Measurements from ENCODE around the gene NTF3.

Gene NTF3

GRCh38 chr12:5511256-5511643 lies 79.3 kb downstream of the NTF3 start:
- DNase-seq = no peak

GRCh38 chr12:5511644-5512600 lies 80.0 kb downstream of the NTF3 start:
- peak in 4 of 51 donors; percentile 3 to 19 (median 10) for DNase-seq

DNA sequence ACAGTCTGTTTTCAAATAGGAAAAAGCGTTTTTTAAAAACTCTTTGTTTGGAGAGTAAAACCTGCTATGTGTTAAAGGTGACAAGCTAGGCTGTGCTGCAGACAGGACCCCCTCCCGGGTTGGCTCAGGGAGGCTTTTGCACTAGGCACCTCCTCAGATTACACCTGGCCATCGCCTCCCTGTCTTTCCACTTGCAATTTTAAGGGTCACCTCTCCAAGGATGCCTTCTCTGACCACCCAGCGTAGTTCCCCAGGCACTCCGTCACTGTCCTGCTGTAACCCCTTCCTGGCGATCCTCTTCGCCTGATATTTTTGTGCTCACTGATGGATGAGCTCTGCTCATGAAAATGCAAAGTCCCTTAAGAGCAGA lies 80.7 kb downstream of the NTF3 start:
- no peak for DNase-seq

DNA sequence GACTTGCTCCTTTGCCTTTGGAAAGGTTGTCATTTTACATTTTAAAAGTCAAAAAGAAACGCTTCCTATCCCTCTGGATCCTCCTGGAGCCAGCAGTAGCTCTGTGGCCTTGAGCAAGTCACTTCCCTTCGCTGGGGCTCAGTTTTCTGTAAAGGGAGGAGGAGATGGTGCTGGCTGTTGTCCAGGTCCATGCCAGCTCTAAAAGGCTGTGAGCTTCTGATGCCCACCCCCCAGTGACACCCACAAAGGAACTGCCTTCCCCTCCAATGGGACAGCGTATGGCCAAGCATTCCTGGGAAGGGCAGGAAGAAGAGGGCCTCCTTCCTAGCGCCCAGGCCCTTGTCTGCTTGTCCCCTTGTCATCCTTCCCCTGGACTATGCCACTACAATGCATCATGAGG lies 81.5 kb downstream of the NTF3 start:
- no peak for DNase-seq

DNA sequence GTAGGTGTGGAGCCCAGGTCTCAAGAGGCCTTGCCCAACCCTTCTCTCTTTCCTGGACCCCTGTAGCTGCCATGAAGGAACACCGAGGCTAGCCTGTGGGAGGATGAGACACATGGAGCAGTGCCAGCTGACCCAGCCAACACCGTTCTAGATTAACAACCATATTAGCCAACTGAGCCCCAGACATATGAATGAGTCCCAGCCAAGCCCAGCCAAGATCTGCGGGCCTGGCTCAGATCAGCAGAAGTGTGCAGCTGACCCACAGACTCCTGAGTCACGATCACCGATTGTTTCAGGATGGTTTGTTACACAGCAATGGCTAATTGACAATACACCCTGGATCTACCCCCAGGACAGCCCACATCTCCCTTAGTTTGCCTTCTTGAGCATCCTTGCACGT lies 82.1 kb downstream of the NTF3 start:
- no peak for DNase-seq

- DNase-seq = no peak
Measured at GRCh38 chr12:5514545-5514944, 82.6 kb downstream of the NTF3 start.

- no peak for DNase-seq
Measured at GRCh38 chr12:5515458-5515857, 83.5 kb downstream of the NTF3 start.

DNA sequence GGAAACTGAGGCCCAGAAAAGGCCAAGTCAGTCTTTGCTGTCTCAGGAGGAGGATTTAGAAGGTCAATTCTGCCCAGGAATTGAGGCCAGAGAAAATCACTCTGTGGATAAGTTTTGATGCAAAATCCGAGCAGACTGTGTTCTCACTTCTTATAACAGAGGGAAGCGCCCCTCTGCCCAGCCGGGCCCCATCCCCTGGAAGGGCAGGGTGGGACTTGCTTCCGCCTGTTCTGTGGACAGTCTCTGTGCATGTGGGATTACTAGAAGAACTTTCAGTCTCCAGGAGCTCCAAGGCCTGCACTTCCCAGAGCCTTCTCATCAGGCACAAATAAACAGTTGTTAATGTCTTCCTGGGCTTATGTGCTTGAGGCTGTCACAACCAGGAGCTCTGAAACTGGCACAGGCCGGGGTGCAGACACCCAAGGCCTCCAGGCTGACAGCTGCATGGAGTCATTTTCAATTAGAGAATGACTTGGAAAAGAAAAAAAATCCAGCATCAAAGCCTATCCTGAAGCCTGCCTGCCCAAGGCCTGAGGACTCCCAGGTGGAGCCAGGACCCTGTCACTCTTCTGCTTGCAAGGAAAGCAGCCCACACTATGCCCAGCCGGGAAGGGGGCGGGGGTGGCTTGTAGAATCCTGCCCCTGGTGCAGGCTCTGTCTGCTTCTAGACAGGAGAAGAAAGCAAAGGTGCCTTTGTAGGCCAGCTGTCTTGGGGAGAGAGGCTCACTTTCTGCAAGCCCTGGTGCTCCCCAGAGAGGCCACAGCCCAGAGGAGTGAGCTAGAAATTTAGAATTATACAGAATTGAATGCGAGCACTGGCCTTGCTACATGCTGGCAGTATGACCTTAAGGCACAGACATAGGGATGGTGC lies 84.7 kb downstream of the NTF3 start:
- DNase-seq = no peak

DNA sequence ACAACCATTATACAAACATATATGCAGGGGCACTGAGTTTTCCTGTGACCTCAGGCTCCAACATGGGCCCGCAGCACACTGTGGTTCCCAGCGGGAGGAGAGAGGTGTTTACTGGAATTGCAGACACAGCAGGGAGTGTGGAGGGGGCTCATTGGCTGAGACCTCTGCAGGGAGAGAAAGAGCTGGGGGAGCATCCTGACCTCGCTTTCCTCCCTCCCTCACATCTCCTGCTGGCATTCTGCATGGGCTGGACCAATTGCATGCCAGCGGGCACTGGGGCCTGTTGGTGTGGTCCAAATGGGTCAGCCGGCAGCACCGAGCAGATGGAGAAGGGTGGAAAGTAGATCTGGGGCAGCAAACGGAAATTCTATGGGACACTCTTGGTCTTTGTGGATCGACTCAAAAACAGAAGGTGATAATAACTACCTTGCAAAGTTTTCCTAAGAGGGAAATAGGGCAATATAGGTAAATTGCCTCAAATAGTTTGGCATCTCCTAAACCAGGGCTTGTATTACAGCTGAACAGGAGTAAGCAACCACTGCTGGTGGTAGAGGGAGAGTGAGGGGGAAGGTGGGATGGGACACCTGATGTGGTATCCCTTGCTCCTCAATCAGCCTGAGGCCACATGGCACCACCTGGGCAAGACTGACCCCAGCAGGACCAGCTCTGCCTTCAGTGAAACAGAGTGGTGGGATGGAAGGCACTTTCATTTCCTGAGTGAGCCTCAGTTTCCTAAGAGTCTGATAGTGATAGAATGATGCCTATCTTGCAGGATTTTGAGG lies 86.9 kb downstream of the NTF3 start:
- no peak for DNase-seq

GRCh38 chr12:5520037-5520436 lies 88.1 kb downstream of the NTF3 start:
- no peak for DNase-seq

DNA sequence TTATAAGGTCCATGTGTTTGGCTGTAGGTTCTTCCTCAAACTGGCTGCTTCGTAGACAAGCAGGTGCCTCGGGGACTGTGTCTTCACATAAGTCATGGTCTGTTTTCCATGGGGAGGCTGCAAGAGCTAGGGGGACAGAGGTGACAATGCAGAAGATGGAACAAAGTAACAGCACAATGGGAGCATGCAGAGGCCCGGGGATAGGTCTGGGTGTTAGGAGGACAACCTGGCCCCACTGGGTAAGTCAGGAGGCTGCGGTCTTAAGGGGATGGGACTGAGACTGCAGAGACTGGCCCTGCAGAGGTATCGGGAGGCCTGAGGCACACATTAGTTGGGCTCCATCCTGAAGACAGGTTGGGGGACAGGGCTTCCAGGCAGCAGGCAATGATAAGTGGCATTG lies 88.9 kb downstream of the NTF3 start:
- no peak for DNase-seq

DNA sequence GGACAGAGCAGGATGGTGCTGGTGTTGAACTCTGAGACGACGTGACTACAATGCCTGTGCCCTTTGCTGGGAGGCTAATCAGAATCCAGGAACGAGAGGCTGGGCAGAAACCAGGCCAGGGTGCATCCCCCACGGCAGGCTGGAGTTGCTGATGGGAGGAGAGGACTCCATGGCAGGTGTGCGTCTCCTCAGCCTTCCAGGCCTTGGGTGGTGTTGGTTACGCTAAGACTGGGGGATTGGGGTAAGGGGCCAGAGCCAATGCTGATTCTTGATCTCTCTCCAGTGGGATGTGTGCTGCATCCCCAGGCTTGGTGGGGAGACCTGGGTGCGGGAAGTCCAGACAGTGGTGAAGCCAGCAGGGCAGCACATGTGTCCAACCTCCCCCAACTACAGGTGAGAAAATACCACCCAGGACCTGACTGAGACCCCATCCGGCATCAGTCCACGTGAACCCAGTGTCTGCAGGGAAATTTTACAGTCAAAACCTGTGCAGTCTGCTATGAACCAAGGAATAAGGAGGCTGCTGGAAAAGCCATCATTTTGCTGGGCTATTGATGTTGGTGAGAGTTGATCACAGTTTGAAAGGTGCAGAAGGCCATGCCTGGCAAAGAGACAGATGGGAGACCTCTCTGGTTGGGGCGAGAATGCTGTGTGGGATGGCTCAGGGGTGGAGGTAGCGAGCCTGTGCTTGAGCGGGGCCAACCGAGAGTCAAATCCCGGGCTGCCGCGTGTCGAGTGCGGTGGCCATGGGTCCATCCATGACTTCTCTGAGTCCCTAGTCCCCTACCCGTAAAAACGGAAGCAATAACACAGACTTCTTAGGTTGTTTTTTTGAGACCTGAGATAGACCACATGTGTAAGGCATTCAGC lies 89.8 kb downstream of the NTF3 start:
- DNase-seq = no peak

GRCh38 chr12:5522432-5523335 lies 90.8 kb downstream of the NTF3 start:
- no peak for DNase-seq

DNA sequence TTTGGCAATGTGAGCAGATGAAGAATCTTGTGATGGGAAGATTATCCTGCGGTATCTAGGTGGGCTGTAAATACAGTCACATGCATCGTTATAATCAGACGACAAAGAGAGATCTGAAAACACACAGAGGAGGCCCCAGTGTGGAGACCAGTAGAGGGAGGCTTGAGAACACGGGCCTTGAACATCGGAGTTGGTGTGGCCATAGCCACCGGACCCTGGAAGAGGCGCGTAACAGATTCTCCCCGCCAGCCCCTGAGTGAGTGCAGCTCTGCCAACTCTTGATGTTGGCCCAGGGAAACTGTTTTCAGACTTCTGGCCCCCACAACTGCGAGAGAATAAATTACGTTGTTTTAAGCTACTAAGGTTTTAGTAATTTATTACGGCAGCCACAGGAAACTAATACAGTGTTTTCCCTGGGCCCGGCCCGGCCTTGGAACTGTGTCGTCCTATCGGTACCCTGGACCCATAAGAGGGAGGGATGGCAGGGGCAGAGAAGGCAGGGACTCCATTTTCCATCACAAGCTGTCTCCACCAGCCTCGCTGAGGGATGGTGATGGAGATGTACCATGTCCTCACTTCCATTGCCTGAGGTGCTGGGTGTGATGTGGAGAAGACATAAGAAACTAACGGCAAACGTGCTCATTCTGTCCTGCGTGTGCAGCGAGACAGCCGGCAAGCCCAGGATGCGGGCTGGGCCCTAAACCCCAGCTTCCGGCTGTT lies 91.6 kb downstream of the NTF3 start:
- DNase-seq = no peak

DNA sequence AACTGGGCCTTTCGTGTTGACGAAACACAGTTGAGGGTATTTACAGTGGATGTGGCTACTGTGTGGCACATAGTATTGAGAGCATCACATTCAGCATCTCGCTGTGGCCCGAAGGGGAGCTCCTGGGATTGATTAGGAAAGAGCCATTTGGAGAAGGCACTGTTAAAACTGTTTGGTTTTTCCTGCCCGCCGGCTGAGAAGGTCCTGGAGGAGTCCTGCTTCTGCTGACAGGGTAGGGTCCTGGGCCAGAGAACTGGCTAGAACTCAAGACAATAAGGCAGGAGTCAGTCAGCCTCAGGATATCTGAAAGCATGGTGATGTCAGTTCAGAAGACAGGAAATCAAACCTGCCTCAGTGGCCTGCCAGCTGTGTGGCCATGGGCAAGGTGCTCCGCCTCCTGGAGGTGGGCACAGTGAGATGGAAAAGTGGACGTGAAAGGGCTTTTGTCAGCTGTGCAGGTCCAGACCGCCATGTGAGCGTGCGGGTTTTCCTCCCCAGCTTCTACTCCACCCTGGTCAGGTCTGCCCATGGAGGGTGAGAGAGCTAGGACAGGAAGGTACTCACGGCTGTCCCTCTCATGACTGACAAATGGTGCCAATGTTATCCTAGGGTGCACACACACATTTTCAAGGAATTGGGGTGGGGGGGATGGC lies 92.3 kb downstream of the NTF3 start:
- no peak for DNase-seq

DNA sequence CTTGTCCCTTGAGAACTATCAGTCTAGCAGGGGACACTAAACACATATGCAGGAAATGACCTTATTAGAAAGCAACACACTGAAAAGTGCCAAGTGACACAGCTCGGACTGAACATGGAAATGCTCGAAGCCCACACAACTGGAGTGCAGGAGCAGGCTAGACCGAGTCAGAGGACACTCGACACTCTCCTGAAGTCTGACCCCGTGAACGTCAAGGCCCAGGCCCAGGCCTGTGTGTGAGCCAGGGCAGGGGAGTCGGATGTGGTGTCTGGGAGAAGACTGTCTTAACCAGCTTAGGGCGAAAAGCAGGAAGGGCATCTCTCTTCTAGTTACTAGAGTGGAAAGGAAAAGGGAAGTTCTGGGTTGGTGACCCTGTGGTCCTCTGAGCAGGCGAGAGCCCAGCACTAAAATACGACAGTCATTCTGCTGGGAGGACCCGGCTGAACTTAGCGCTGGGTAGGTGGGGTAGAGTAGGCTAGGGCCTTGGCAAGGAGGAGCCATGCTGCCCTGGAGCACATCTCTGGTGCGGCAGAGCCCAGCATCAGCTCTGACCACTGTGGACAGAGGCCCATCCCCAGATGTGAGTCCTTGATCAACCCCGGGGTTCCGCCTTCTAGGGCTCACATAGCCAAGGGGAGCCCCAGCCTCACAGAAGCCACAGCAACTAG lies 93.0 kb downstream of the NTF3 start:
- no peak for DNase-seq

DNA sequence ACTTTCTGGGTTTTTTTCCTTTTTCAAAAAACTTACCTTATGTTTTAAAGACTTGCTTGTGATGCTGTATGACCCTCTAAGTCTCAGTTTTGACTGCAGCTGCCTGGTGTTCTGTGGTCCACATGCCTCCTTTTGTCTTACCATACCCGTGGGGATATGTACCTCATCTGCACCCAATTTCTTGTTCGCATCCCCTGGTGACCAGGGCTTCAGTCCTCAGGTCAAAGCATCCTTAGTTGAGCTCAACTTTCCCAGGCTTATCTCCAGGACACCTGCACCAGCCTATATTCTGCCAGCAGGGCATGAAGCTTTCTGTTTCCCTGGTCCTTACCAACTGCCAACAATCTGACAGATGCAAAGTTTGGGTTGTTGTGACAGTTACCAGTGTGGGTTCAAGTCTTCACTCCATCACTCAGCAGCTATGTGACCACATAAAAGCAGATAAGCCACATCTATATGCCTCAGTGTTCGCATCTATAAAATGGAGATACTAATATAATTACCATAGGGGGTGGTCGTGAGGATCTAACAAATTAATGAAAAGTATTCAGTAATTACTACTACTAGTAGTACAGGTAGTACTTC lies 94.0 kb downstream of the NTF3 start:
- no peak for DNase-seq

Data from hypothalamus (tissue), 51 donors.